Measurements from ENCODE around the gene C10orf95.
"Not testable (repeated sequence)": the region's sequence is repeated elsewhere in the genome, so short reads cannot be mapped to it uniquely, and the experiment has no call there.

Gene C10orf95

DNA sequence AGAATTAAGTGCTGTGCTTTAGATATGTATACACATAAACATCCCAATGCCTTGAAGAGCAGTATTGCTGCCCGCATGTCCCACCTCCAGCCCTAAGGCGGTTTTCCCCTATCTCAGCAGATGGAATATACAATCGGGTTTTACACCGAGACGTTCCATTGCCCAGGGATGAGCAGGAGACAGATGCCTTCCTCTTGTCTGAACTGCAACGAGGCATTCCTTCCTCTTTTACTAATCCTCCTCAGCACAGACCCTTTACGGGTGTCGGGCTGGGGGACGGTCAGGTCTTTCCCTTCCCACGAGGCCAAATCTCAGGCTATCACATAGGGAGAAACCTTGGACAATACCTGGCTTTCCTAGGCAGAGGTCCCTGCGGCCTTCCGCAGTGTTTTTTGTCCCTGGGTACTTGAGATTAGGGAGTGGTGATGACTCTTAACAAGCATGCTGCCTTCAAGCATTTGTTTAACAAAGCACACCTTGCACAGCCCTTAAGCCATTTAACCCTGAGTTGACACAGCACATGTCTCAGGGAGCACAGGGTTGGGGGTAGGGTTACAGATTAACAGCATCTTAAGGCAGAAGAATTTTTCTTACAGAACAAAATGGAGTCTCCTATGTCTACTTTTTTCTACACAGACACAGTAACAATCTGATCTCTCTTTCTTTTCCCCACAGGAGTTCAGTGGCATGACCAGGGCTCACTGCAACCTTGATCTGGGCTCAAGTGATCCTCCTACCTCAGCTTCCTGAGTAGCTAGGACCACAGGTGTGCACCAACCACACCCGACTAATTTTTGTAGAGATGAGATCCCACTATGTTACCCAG is 3.5 kb upstream of the C10orf95 start:
- H3K9me3 Mint-ChIP-seq; H3K4me3 Mint-ChIP-seq; ATAC-seq; DNase-seq (ENCODE audit: low spot score in 2 of 2): not testable (repeated sequence)
- H3K4me1 Mint-ChIP-seq: peaks cover 24% of the 10 kb centered on the region
- H3K27ac Mint-ChIP-seq: peak overlapping the region; percentile 91
- peaks cover 50% of the 10 kb centered on the region for H3K36me3 Mint-ChIP-seq

DNA sequence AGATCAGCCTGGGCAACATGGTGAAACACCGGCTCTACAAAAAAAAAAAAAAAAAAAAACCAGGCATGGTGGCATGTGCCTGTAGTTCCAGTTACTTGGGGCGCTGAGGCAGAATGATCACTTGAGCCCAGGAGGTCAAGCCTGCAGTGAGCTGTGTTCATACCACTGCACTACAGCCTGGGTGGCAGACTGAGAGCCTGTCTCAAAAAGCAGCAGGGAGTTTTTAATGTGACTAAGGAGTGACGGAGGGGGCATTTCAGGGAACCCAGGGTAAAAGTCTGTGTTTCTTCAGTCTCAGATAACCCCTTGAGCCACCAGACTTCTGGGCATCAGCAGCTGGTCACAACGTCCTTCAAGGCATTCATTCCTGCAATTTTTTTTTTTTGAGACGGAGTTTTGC is 2.2 kb upstream of the C10orf95 start:
- H3K27ac Mint-ChIP-seq: peak overlapping the region; percentile 91
- no peak for DNase-seq (ENCODE audit: low spot score in 2 of 2)
- H3K36me3 Mint-ChIP-seq: peaks cover 56% of the 10 kb centered on the region
- no peak for ATAC-seq
- H3K4me1 Mint-ChIP-seq: peaks cover 31% of the 10 kb centered on the region
- peak overlapping the region; percentile 90 for H3K4me3 Mint-ChIP-seq
- H3K9me3 Mint-ChIP-seq: no peaks in the 10 kb centered on the region

DNA sequence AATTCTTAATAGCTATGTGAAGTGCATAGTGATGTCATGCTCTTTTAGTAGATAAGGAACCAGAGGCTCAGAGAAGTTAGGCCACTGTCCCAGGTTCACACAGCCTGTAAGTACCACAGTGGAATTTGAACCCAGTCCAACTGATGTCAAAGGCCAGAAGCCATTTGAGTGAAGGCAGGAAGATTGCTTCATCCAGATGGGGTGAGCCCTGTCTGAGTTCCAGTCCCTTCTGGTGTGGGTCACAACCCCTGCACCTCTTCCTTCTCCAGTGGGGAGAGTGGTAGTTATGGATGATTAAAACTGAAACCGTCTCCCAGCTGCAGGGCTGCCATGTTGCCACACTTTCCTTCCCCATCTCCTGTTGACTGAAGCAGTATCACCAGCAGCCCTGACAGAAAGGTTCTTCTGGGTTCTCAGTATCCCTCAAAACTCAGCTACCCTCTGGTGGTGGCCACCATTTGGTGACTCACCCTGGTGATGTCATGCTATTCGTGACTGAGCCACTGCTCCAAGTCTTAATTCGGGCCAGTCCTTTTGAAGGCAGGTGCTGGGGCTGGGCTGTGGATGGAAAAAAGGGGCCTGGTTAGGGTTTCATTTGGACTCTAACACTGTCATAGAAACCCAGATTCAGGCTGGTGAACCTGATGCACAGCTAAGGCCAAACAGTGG is 1.5 kb upstream of the C10orf95 start:
- H3K4me3 Mint-ChIP-seq: peak overlapping the region; percentile 90
- peak; percentile 72 for ATAC-seq
- H3K9me3 Mint-ChIP-seq: no peaks in the 10 kb centered on the region
- H3K4me1 Mint-ChIP-seq: peaks cover 31% of the 10 kb centered on the region
- H3K36me3 Mint-ChIP-seq: peaks cover 56% of the 10 kb centered on the region
- DNase-seq (ENCODE audit: low spot score in 2 of 2): peak; percentile 49 to 79
- peak overlapping the region; percentile 91 for H3K27ac Mint-ChIP-seq

DNA sequence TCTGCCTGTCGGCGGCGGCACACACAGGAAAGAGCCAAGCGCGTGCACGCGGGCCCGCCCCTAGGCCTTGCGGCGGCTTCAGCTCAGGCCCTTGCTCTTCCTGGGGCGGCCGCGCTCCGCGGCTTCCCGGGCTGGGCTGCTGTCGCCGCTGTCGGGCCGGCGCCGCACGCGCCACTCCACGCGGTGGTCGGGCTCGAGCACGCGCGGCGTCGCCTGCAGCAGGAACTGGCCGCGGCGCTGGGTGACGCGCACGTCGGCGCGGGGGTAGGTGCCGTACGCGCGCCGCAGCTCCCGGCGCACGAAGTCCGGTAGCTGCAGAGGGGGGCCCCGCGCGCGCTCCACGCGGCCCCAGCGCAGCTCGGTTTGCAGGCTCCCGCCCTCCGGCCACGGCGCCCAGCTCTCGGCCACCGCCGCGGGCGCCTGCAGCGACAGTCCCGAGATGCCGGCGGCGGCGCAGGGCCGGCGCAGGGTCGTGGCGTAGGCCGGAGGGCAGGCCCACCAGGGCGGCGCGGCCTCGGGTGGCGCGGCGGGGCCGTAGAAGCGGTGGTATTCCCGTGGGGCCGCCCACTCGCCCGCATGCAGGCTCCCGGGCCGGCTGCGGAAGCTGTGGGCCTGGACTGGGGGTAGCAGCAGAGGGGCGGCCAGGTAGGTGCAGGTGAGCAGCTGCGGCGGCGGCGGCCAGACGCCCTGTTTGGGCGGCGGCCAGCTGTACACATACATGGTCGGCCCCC is 804 bp downstream of the C10orf95 start:
- H3K36me3 Mint-ChIP-seq: peaks cover 56% of the 10 kb centered on the region
- DNase-seq (ENCODE audit: low spot score in 2 of 2): peak; percentile 80 to 89
- H3K9me3 Mint-ChIP-seq: no peaks in the 10 kb centered on the region
- H3K4me1 Mint-ChIP-seq: peaks cover 31% of the 10 kb centered on the region
- H3K27ac Mint-ChIP-seq: peak overlapping the region; percentile 94
- peak; percentile 87 for ATAC-seq
- peak overlapping the region; percentile 90 for H3K4me3 Mint-ChIP-seq

DNA sequence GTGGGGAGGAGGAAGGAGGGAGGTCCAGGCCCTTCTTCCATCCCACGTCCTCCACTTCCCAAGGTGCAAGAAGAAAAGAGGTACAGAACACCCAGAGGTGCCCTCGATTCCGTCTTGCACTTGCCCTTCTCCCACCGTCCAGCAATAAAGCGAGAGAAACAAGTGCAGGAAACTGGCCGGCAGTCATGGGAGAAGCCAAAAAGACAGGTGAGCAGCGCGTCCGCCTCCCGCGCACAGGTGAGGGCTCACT is 1.3 kb downstream of the C10orf95 start:
- peak; percentile 0 for ATAC-seq
- Mint-ChIP-seq H3K36me3 (peaks cover 51% of the 10 kb centered on the region), H3K4me1 (peaks cover 31% of the 10 kb centered on the region), H3K27ac (peak overlapping the region; percentile 94), H3K9me3 (no peaks in the 10 kb centered on the region), H3K4me3 (peak overlapping the region; percentile 90)
- DNase-seq (ENCODE audit: low spot score in 2 of 2): no peak

DNA sequence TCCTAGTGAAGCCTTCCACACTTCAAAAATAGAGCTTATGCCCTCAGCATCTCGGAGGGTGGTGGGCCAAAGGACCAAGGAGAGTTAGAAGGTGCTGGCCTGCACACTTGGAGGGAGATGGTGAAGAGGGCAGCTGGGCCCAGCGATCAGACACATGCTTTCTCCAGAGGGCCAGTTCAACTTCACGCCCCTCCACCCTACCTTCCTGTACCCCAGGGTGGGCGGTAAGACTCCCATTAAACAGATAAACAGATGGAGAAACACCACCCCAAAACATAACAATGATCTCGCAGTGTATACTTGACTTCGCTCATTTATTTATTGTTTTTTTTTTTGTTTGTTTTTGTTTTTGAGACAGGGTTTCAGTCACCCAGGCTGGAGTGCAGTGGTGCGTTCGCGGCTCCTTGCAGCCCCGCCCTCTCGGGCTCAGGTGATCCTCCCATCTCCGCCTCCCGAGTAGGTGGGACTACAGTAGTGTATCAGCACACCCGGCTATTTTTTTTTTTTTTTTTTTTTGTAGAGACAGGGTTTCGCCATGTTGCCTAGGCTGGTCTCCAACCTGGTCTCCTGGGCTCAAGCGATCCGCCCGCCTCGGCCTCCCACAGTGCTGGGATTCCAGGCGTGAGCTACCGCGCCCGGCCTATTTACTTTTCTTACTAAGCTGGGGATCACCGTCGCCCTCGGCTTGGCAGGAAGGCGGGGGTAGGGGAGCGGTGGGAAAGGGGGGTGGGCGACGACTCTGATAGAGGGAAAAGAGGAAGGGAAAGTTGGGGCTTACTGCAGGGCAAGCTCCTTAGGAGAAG is 1.8 kb downstream of the C10orf95 start:
- H3K27ac Mint-ChIP-seq: peak overlapping the region; percentile 94
- peak; percentile 57 to 86 for DNase-seq (ENCODE audit: low spot score in 2 of 2)
- peaks cover 45% of the 10 kb centered on the region for H3K36me3 Mint-ChIP-seq
- H3K4me1 Mint-ChIP-seq: peaks cover 31% of the 10 kb centered on the region
- H3K4me3 Mint-ChIP-seq: peak overlapping the region; percentile 90
- H3K9me3 Mint-ChIP-seq: no peaks in the 10 kb centered on the region
- peak; percentile 76 for ATAC-seq

DNA sequence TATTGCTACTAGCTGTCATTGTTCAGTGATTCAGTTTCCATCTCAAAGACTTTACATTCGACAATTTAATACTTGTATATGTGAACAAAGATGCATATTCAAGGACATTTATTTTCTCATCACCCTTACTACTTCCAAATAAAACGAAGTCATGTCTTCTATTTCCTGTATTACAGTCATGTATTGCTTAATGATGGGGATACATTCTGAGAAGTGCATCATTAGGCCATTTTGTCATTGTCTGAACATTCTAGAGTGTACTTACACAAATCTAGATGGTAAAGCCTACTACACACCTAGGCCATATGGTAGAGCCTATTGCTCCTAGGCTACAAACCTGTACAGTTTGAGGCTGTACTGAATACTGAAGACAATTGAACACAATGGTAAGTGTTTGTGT is 6.5 kb downstream of the C10orf95 start:
- ATAC-seq (no peak), DNase-seq (ENCODE audit: low spot score in 2 of 2) (no peak)
- Mint-ChIP-seq H3K36me3 (peaks cover 6% of the 10 kb centered on the region), H3K9me3 (no peaks in the 10 kb centered on the region), H3K4me3 (no peak overlapping the region), H3K27ac (no peak overlapping the region), H3K4me1 (peaks cover 8% of the 10 kb centered on the region)

DNA sequence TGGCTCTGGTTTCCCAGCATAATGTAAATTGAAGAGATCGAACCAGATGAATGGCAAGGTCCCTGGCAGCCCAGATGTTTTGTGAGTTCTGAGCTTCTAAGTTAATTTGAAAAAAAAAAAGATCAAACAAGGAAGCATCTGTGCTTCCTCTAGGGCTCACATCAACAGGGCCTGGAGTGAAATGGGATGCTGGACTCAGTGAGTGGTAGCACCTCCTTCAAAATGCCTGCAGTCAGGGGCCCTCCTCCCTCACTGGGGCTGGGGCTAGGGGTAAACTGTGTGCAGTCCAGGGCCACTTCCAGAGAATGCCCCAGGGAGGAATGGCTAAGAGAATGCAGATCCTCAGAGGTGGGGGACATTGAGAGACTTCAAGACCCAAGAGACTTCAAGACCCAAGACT is 13.0 kb downstream of the C10orf95 start:
- Mint-ChIP-seq H3K36me3 (peaks cover under 1% of the 10 kb centered on the region), H3K27ac (no peak overlapping the region), H3K4me3 (no peak overlapping the region), H3K4me1 (peaks cover 46% of the 10 kb centered on the region), H3K9me3 (no peaks in the 10 kb centered on the region)
- no peak for DNase-seq (ENCODE audit: low spot score in 2 of 2)
- no peak for ATAC-seq

DNA sequence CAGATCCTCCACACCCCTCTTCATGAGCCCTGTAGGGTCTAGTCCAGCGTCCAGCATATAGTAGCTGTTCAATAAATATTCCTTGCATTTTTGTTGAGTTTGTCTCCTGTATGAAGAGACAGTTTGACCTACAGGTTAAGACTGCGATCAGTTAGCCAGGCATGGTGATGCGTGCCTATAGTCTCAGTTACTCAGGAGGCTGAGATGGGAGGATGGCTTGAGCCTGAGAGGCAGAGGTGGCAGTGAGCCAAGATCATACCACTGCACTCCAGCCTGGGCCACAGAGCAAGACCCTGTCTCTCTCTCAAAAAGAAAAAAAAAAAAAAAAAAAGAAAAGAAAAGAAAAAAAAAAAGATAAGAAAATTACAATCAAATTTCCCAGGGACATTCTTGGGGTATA is 13.8 kb downstream of the C10orf95 start:
- H3K9me3 Mint-ChIP-seq: no peaks in the 10 kb centered on the region
- DNase-seq (ENCODE audit: low spot score in 2 of 2) (no peak), ATAC-seq (no peak)
- peak overlapping the region; percentile 90 for H3K4me3 Mint-ChIP-seq
- peaks cover 55% of the 10 kb centered on the region for H3K4me1 Mint-ChIP-seq
- H3K27ac Mint-ChIP-seq: no peak overlapping the region
- peaks cover 8% of the 10 kb centered on the region for H3K36me3 Mint-ChIP-seq

DNA sequence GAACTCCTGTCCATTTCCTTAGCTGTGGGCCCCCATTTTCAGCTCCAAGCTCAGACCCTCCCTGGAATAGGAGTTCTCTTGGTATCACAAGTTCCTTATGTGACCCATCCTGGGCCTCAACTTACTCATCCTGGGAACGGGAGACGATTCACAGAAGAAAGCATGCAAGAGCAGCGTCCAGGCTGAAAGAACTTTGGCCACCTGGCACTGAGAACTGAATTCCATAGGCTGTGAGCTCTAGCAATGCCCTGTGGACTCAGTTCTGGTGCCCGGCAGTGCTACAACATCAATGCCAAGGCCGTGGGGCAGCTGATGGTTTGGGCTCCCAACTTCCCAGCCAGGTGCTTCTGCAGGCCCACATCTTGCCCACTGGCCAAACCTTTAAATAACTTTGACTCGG is 15.0 kb downstream of the C10orf95 start:
- Mint-ChIP-seq H3K27ac (peak overlapping the region; percentile 95), H3K9me3 (no peaks in the 10 kb centered on the region), H3K4me1 (peaks cover 65% of the 10 kb centered on the region), H3K4me3 (peak overlapping the region; percentile 90), H3K36me3 (peaks cover 8% of the 10 kb centered on the region)
- no peak for DNase-seq (ENCODE audit: low spot score in 2 of 2)
- no peak for ATAC-seq

DNA sequence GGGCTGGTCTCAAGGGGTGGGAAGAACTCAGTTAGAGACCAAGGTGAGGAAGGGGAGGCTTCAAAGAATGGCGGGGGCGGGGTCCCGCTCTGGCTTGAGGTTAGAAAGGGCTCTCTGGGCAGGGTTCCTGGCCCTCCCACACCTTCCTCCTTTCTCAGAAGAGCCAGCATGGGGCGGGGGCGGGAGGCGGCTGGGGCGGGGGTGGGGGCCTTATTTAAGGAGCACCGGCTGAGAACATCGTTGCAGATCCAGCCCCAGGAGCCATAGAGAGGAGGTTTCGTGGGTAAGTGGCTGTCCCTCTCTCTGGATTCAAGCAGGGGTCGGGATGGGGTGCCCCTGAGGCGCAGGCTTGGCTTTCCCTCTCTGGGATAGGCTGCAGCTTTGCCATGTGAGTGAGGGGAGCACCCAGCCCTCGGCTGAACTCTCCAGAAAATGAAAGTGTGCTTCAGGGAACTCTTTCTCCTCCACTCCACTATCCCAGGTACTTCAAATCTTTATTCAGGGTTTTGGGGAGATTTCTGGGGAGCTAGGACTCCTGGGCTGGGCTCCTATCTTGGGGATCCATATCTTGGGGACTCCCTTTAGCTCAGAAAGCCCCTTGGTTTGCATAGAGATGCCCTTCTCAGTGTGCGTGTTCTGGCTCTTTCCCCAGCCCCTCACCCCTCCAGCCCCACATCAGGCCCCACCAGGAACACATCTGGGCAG is 15.7 kb downstream of the C10orf95 start:
- ATAC-seq (peak; percentile 27), DNase-seq (ENCODE audit: low spot score in 2 of 2) (peak in 1 of 2 donors; percentile 71)
- H3K4me1 Mint-ChIP-seq: peaks cover 66% of the 10 kb centered on the region
- peaks cover 8% of the 10 kb centered on the region for H3K36me3 Mint-ChIP-seq
- no peaks in the 10 kb centered on the region for H3K9me3 Mint-ChIP-seq
- H3K4me3 Mint-ChIP-seq: peak overlapping the region; percentile 90
- peak overlapping the region; percentile 95 for H3K27ac Mint-ChIP-seq

DNA sequence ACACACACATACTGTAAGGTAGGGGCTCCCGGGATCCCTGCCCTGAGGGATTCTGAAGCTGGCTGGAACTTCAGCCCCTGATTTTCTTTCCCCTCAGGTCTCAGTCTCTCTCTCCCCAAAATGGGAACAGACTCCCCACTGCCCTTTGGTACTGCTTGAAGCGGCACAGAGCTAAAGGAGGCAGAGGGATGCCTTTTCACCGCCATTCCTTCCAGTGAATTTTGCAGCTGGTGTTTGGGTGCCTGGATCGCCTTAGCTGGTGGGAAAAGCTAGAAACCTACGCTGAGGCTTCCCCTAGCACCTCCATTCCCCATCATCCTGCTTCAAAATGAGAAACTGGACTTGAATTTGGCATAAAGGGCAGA is 16.2 kb downstream of the C10orf95 start:
- H3K36me3 Mint-ChIP-seq: peaks cover 8% of the 10 kb centered on the region
- ATAC-seq: no peak
- no peak for DNase-seq (ENCODE audit: low spot score in 2 of 2)
- peak overlapping the region; percentile 95 for H3K27ac Mint-ChIP-seq
- H3K9me3 Mint-ChIP-seq: no peaks in the 10 kb centered on the region
- peak overlapping the region; percentile 90 for H3K4me3 Mint-ChIP-seq
- peaks cover 66% of the 10 kb centered on the region for H3K4me1 Mint-ChIP-seq

DNA sequence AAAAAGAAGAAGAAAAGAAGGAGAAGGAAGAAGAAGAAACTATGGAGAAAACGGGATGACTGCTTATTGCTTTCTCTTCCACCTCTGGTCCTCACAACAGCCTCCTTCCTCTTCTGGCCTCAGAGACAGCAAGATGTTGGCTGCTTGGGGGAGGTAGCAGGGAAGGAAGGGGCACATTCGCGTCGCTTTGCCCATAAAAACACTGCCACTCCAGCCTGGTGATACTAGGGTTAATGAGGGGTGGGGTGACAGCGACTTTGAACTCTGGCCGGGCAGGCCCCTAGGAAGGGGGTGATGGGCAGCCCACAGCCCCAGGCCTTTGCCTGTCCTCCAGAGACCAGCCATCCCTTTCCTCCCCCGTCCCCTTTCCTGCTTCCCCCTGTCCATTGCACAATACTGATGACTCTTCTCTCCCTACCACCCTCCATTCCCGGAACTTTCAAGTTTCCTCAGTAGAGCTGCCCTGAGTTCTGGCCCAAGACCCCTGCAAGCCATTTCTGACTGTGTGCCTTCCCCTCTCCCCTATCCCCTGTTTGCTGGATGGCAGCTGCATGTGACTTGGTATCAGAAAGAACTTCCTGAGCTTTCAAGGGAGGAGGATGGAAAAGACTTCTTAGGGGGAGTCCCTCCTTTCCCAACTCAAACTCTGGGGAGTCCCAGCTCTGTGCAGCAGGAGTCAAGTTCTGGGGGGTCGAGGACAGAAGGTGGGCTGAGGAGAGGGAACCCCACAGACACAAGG is 16.8 kb downstream of the C10orf95 start:
- H3K36me3 Mint-ChIP-seq: peaks cover 8% of the 10 kb centered on the region
- ATAC-seq (no peak), DNase-seq (ENCODE audit: low spot score in 2 of 2) (no peak)
- peaks cover 66% of the 10 kb centered on the region for H3K4me1 Mint-ChIP-seq
- peak overlapping the region; percentile 95 for H3K27ac Mint-ChIP-seq
- peak overlapping the region; percentile 90 for H3K4me3 Mint-ChIP-seq
- H3K9me3 Mint-ChIP-seq: no peaks in the 10 kb centered on the region

DNA sequence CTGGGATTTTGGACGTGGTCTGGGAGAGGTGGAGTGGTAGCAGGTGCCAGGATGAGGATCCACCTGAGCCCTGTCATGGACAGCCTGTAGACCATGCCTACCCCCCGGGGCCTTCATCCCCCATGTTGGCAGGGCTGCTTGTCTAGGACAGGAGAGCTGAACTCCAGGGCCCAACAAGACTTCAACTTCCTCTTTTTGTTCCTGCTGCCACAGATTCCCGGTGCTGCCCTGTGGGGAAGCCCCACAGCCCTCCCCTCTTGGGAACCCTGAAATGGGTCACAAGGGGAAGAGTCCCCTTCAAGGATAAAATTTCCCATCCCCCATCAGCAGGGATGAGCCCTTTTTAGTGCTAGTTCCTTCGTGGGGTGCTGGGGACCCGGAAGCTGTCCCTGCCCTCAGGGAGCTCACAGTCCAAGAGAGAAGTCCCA is 17.7 kb downstream of the C10orf95 start:
- Mint-ChIP-seq H3K9me3 (no peaks in the 10 kb centered on the region), H3K36me3 (peaks cover 9% of the 10 kb centered on the region), H3K4me3 (peak overlapping the region; percentile 90), H3K27ac (peak overlapping the region; percentile 95), H3K4me1 (peaks cover 66% of the 10 kb centered on the region)
- ATAC-seq (no peak), DNase-seq (ENCODE audit: low spot score in 2 of 2) (no peak)

Data from stimulated activated effector memory CD8-positive, alpha-beta T cell treated with anti-CD3 and anti-CD28 coated beads, Interleukin-12 subunit alpha, Interleukin-12 subunit beta, amount 100 ng/mL, for 72 hours (primary cell).